HG03175 (cell line): ENCODE data around the gene SHPK.

ENCODE experiments used
- ATAC-seq: cut with Tn5 transposase; IDR thresholded peaks from one replicate; pipeline ENCODE4 v1.9.1; 2021; ENCODE audit warnings: mild to moderate bottlenecking, moderate library complexity; ENCODE audit not compliant: unreplicated experiment

Gene SHPK

GRCh38 chr17:3660311-3660891 lies 24.4 kb upstream of the SHPK start:
- no peak for ATAC-seq

GRCh38 chr17:3659541-3660111 lies 23.6 kb upstream of the SHPK start:
- no peak for ATAC-seq

GRCh38 chr17:3658784-3659449 lies 22.9 kb upstream of the SHPK start:
- no peak for ATAC-seq

- no peak for ATAC-seq
Observed at GRCh38 chr17:3657874-3658783, 22.1 kb upstream of the SHPK start.

- ATAC-seq = no peak
Observed at GRCh38 chr17:3657588-3657869, 21.5 kb upstream of the SHPK start.

GRCh38 chr17:3656755-3657587 lies 20.9 kb upstream of the SHPK start:
- no peak for ATAC-seq

- no peak for ATAC-seq
Observed at GRCh38 chr17:3656353-3656752, 20.3 kb upstream of the SHPK start.

- ATAC-seq = no peak
Observed at GRCh38 chr17:3655766-3656165, 19.7 kb upstream of the SHPK start.

GRCh38 chr17:3647769-3648555 lies 11.9 kb upstream of the SHPK start:
- no peak for ATAC-seq

- ATAC-seq = no peak
Observed at GRCh38 chr17:3647251-3647650, 11.2 kb upstream of the SHPK start.

GRCh38 chr17:3645310-3645709 lies 9.3 kb upstream of the SHPK start:
- no peak for ATAC-seq

- ATAC-seq = no peak
Observed at GRCh38 chr17:3643889-3644349, 7.9 kb upstream of the SHPK start.

GRCh38 chr17:3641717-3642486 lies 5.9 kb upstream of the SHPK start:
- no peak for ATAC-seq

GRCh38 chr17:3641014-3641413 lies 5.0 kb upstream of the SHPK start:
- no peak for ATAC-seq

GRCh38 chr17:3639981-3640596 lies 4.0 kb upstream of the SHPK start:
- ATAC-seq = no peak

GRCh38 chr17:3636908-3637373 lies 891 bp upstream of the SHPK start:
- peak; percentile 5 for ATAC-seq

GRCh38 chr17:3635474-3636153 lies 436 bp downstream of the SHPK start:
- ATAC-seq = no peak

- no peak for ATAC-seq
Observed at GRCh38 chr17:3632287-3632686, 3.8 kb downstream of the SHPK start.
